Stimulated activated CD4-positive, alpha-beta T cell treated with anti-CD3 and anti-CD28 coated beads, Interleukin-4, amount 100 ng/mL, for 24 hours (primary cell): ENCODE results near the gene CST4.
"Not testable (repeated sequence)": the region's sequence is repeated elsewhere in the genome, so short reads cannot be mapped to it uniquely, and the experiment has no call there.

Experiments
- DNase-seq: peaks from one replicate; pipeline ENCODE4 v3.0.0-alpha.2; 2020

CST4 gene

GRCh38 chr20:23640018-23640601 is 48.7 kb downstream of the CST4 start:
- DNase-seq, result no peak

- DNase-seq, result no peak
Observed at GRCh38 chr20:23639490-23639958, 49.3 kb downstream of the CST4 start.

DNA sequence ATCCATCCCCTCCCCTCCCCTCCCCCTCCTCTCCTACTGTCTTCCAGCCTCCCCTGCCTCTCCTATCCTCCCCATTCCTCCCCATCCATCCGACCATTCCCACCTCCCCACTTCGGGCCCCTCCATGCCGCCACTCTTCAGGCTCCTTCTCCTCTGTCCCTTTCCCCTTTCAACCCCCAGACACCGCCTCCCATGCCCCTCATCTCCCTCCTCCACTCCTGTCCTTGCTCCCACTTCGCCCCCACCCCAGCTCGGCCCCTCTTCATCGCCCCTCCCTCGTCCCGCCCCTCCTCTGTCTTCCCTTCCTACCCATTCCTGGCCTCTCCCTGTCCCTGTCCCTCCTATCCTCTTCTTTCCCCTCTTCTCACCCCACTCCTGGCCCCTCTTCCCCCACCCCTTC is 50.5 kb downstream of the CST4 start:
- no peak for DNase-seq

- no peak for DNase-seq
Observed at GRCh38 chr20:23637282-23638221, 51.3 kb downstream of the CST4 start, which contains the start of gene CST3. Gene CST3 (minus strand): TSS chr20:23637955. CDS start chr20:23637862, 93 bp downstream.

- DNase-seq, result no peak
Observed at GRCh38 chr20:23636908-23637281, 51.9 kb downstream of the CST4 start.

GRCh38 chr20:23636182-23636907 is 52.5 kb downstream of the CST4 start:
- no peak for DNase-seq

DNA sequence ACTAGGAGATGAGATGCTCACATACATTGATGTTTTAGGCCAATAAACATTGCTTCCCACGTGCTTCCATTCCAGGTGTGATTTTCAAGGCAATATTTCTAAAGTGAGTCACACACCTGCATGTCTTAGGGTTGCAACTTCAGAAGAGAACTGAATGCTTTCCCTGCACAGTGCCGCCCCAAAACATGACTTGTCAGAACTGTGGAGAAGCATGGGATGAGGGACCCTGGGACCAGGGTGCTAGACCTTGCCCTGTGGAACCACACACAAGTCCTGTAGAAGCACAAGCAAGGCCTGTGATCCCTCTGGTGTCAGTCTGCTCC is 53.1 kb downstream of the CST4 start:
- not testable (repeated sequence) for DNase-seq
